Right cardiac atrium (tissue), 5 donors: Measurements from ENCODE around the gene ZNRF2. TPM values are rescaled to one million over a fixed set of nuclear protein-coding genes. Genes with fewer than 3 reads are reported as not detected.
A peak's percentile ranks its signal among the peaks of the same experiment; 100 is the strongest.
"Not testable (repeated sequence)": the region's sequence is repeated elsewhere in the genome, so short reads cannot be mapped to it uniquely, and the experiment has no call there.

Experiments used
- ATAC-seq, 2 donors: fragments of 200-7000 bp; cut with Tn5 transposase; one replicate each; pipeline versions ENCODE4 v1.8.0 to v1.9.1; 2020; ENCODE audit warnings: moderate library complexity in 2 of 2, mild to moderate bottlenecking in 1 of 2
- DNase-seq, 3 donors: peaks; one replicate each; pipeline ENCODE4 v3.0.0-alpha.2; 2020
- H3K27ac ChIP-seq: one replicate; pipeline ENCODE4 v1.5.1; 2013; ENCODE audit warnings: mild to moderate bottlenecking, low read length, control low read depth, moderate library complexity
- H3K27me3 ChIP-seq: one replicate; pipeline ENCODE4 v1.6.1; 2013; ENCODE audit not compliant: control insufficient read depth, insufficient read depth
- H3K4me1 ChIP-seq: one replicate; pipeline ENCODE4 v1.6.1; 2013; ENCODE audit warnings: low read length; ENCODE audit not compliant: control insufficient read depth, insufficient read depth
- H3K4me3 ChIP-seq: one replicate; pipeline ENCODE4 v1.5.1; 2013; ENCODE audit warnings: low read length, control low read depth
- H3K9me3 ChIP-seq: one replicate; pipeline ENCODE4 v1.6.1; 2013; ENCODE audit warnings: low read length; ENCODE audit not compliant: control insufficient read depth
- WGBS: extraction: QIAGEN DNeasy Blood & Tissue Kit; methylation state at CpG from one replicate; pipeline ENCODE4 v1.1.7; 2013; 5-methylcytosine and 5-hydroxymethylcytosine counted together
- intact Hi-C, 4 donors: fragments of 100-400 bp; cut with DNase I; formaldehyde crosslinking; loops; one replicate each; pipeline versions ENCODE4 v1.11.0 to v1.14.0; 2022 to 2023
- polyA plus RNA-seq: library from polyadenylated mRNA; stranded (reverse); fragments of 200-250 nt; gene quantifications from one replicate; pipeline ENCODE4 v1.2.3, GENCODE V29; 2013
- total RNA-seq, 4 donors: library from RNA; stranded (reverse); fragmentation: NEBNext Ultra II Directional; extraction: Animal tissue kit (Norgen Biotek cat#: 25700); gene quantifications; one replicate each; pipeline ENCODE4 v1.2.1, GENCODE V29; 2021
- donor health status: healthy with polysubstance abuse.
- donor health status: DM: no; HTN: yes; CAD: no.
- donor health status: DM: no; HTN: no; CAD: no.
- donor health status: DM: no; HTN: yes; CAD: no; lungs with severe emphysema.
- donor health status: DM: yes; HTN: yes; CAD: no.

ZNRF2 gene
- total and polyA plus RNA-seq, 5 donors: 2.5 to 8.5 (median 6.9) TPM

GRCh38 chr7:30289634-30290033 lies 5.2 kb downstream of the ZNRF2 start:
- H3K27ac ChIP-seq, DNase-seq, intact Hi-C loops, H3K9me3 ChIP-seq, H3K4me1 ChIP-seq, H3K4me3 ChIP-seq, H3K27me3 ChIP-seq, ATAC-seq: not testable (repeated sequence)
- 96% methylated on average over 2 of the region's 2 CpGs for WGBS

- DNase-seq, H3K9me3 ChIP-seq, H3K27me3 ChIP-seq, H3K4me3 ChIP-seq, H3K4me1 ChIP-seq, H3K27ac ChIP-seq, intact Hi-C loops: not testable (repeated sequence)
- ATAC-seq: peak in 1 of 2 donors; percentile 38
- WGBS: 74% methylated on average over 3 of the region's 3 CpGs
Observed at GRCh38 chr7:30290317-30290716, 5.9 kb downstream of the ZNRF2 start.

DNA sequence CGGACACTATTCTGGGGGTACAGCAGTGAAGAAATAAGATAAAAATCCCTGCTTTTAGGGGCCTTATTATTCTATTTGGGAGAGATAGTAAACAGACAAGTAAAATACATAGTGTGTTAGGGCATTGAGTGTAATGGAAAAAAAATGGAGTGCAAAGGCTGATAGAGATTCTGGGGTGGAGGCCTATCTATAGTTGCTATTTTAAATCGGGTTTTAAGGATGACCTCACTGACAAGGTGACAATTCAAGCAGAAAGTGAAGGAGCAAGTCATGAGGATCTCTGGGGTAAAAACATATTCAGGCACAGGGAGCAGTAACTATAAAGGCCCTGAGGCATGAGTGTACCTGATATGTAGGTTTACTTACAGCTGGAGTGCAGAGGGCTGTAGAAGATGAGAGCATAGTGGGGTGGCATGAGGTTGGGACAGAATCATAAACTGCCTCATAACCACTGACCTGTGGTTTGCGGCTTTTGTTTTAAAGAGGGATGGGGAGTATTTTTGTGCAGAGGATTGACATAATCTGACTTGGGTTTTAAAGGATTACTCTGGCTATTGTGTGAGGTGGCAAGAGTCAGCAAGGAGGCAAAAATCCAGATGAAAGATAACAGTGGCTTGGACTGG lies 8.1 kb downstream of the ZNRF2 start:
- 82% methylated on average over 3 of the region's 3 CpGs for WGBS
- DNase-seq, H3K4me3 ChIP-seq, ATAC-seq, H3K27ac ChIP-seq, H3K27me3 ChIP-seq, H3K4me1 ChIP-seq, H3K9me3 ChIP-seq, intact Hi-C loops: not testable (repeated sequence)

DNA sequence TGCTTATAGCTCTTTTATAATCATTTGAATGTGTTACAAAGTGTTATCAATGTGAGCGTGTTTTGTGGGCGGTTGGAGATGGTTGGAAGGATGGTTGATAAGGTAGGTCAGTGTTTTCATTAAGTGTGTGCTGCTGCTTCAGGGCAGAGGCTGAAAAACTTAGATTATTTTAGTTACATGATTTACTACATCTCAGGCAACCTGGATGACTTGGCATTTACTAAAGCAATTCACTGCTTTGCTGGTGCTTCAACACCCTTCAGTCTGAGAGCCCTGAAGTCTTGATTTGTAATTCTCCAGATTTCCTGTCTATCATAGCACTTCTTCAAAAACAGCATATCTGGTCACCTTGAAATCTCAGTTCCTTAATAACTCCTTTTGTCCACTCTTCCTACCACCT lies 11.9 kb downstream of the ZNRF2 start:
- H3K4me1 ChIP-seq, H3K27ac ChIP-seq, H3K27me3 ChIP-seq, ATAC-seq, H3K4me3 ChIP-seq, H3K9me3 ChIP-seq, intact Hi-C loops, DNase-seq: not testable (repeated sequence)
- 55% methylated on average over 2 of the region's 2 CpGs for WGBS

DNA sequence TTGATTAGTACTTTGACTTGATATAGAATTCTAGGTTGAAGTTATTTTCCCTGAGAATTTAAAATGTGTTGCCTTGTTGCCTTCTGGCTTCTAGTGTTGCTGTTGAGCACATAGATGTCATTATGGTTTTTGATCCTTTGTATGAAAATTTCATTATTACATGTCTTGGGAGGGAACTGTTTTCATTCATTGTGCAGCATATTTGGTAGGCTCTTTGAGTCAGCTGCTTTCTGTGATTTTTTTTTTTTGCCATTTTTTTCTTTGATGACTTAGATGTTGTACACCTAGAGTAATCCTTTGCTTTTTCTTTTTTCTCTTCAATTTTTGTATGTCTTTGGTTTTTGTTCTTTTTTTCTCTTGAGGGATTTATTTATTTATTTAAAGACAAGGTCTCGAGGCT lies 13.1 kb downstream of the ZNRF2 start:
- H3K27me3 ChIP-seq, H3K4me3 ChIP-seq, H3K4me1 ChIP-seq, ATAC-seq, DNase-seq, H3K27ac ChIP-seq, H3K9me3 ChIP-seq, intact Hi-C loops: not testable (repeated sequence)
- WGBS: 88% methylated on average over 1 of the region's 1 CpG

- WGBS: 81% methylated on average over 3 of the region's 3 CpGs
- H3K9me3 ChIP-seq, H3K27ac ChIP-seq, intact Hi-C loops, H3K4me3 ChIP-seq, H3K4me1 ChIP-seq, H3K27me3 ChIP-seq, ATAC-seq, DNase-seq: not testable (repeated sequence)
Observed at GRCh38 chr7:30298409-30298808, 14.0 kb downstream of the ZNRF2 start.

GRCh38 chr7:30301751-30302150 lies 17.4 kb downstream of the ZNRF2 start:
- Histone ChIP-seq H3K4me3 (no peak overlapping the region), H3K9me3 (no peaks in the 10 kb centered on the region), H3K27ac (no peak overlapping the region), H3K4me1 (no peaks in the 10 kb centered on the region), H3K27me3 (no peaks in the 10 kb centered on the region)
- intact Hi-C loops: no loop called here
- WGBS: 97% methylated on average over 7 of the region's 7 CpGs
- DNase-seq: no peak
- ATAC-seq: no peak

DNA sequence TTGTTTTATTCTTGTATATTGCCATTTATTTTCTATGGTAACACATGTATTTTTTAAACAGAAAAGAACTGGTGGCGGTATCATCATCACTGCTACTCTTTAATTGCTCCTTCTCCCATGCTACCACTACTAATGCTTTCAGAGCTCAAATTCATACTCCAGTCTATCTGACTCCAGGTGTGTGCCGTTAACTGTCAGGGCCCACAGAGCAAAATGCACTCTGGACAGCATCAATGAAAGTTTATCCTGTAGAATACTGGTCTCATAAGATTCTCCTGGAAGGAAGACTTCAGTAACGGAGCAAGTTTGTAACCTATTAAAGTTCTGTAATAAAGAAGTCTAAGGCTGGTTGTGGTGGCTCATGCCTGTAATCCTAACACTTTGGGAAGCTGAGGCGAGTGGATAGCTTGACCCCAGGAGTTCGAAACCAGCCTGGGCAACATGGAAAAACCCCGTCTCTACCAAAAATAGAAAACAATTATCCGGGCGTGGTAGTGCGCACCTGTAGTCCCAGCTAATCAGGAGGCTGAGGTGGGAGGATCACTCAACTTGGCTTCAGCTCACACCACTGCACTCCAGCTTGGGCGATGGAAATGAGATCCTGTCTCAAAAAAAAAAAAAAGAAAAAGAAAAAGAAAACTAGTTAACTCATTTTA lies 18.4 kb downstream of the ZNRF2 start:
- intact Hi-C loops: no loop called here
- DNase-seq (no peak), ATAC-seq (no peak)
- H3K4me3 ChIP-seq: no peak overlapping the region
- no peaks in the 10 kb centered on the region for H3K4me1 ChIP-seq
- 97% methylated on average over 10 of the region's 10 CpGs for WGBS
- no peaks in the 10 kb centered on the region for H3K9me3 ChIP-seq
- no peaks in the 10 kb centered on the region for H3K27me3 ChIP-seq
- no peak overlapping the region for H3K27ac ChIP-seq

DNA sequence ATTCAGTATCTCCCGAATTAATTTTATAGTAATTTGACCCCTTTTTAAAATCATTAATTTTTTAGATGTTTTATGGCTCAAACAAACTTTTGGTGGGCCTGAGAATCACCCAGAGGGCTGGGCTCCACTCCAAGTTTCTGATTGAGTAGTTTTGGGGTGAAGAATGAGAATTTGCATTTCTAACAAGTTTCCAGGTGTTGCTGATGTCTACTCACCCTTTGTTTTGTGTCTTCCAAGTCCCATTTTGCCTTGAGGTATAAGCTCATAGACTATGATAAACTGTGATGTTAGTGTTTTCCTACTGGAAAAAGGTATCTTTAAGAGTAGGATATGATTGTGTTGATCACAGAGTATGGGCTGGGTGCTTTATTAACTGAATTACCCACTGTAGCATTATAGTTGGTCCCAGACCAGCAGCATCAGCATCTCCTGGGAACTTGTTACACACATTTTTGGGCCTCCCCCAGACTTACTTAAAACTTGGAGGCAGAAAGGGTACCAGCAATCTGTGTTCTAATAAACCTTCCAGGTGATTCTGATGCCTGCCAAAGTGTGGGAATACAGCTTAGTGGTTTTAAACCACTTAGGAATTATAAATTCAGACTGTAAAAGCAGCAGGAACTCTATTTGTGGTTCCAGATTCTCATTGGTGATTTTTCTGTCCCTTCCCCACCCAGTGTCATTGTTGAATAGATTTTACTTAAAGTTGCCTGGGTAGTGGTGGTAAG lies 19.1 kb downstream of the ZNRF2 start:
- intact Hi-C loops: no loop called here
- DNase-seq (no peak), ATAC-seq (no peak)
- Histone ChIP-seq H3K27ac (no peak overlapping the region), H3K4me1 (no peaks in the 10 kb centered on the region), H3K9me3 (no peaks in the 10 kb centered on the region), H3K4me3 (no peak overlapping the region), H3K27me3 (no peaks in the 10 kb centered on the region)
- 98% methylated on average over 1 of the region's 1 CpG for WGBS

GRCh38 chr7:30304177-30304884 lies 19.9 kb downstream of the ZNRF2 start:
- no peak overlapping the region for H3K4me3 ChIP-seq
- H3K27me3 ChIP-seq: no peaks in the 10 kb centered on the region
- WGBS: 87% methylated on average over 1 of the region's 1 CpG
- H3K27ac ChIP-seq: no peak overlapping the region
- DNase-seq (no peak), ATAC-seq (no peak)
- no peaks in the 10 kb centered on the region for H3K9me3 ChIP-seq
- no peaks in the 10 kb centered on the region for H3K4me1 ChIP-seq
- intact Hi-C loops: no loop called here

GRCh38 chr7:30306976-30307375 lies 22.6 kb downstream of the ZNRF2 start:
- Histone ChIP-seq H3K9me3 (no peaks in the 10 kb centered on the region), H3K4me3 (no peak overlapping the region), H3K27ac (no peak overlapping the region), H3K4me1 (no peaks in the 10 kb centered on the region), H3K27me3 (no peaks in the 10 kb centered on the region)
- DNase-seq (no peak), ATAC-seq (no peak)
- intact Hi-C loops: no loop called here
- WGBS: 84% methylated on average over 1 of the region's 1 CpG
